Activated CD4-positive, alpha-beta T cell treated with anti-CD3 and anti-CD28 coated beads for 24 hours (primary cell): ENCODE measurements around the gene RNF144A.

Source experiments
- DNase-seq, 2 donors: peaks; one replicate each; pipeline ENCODE4 v3.0.0-alpha.2; 2020; ENCODE audit warnings: low read depth in 2 of 2

RNF144A gene

DNA sequence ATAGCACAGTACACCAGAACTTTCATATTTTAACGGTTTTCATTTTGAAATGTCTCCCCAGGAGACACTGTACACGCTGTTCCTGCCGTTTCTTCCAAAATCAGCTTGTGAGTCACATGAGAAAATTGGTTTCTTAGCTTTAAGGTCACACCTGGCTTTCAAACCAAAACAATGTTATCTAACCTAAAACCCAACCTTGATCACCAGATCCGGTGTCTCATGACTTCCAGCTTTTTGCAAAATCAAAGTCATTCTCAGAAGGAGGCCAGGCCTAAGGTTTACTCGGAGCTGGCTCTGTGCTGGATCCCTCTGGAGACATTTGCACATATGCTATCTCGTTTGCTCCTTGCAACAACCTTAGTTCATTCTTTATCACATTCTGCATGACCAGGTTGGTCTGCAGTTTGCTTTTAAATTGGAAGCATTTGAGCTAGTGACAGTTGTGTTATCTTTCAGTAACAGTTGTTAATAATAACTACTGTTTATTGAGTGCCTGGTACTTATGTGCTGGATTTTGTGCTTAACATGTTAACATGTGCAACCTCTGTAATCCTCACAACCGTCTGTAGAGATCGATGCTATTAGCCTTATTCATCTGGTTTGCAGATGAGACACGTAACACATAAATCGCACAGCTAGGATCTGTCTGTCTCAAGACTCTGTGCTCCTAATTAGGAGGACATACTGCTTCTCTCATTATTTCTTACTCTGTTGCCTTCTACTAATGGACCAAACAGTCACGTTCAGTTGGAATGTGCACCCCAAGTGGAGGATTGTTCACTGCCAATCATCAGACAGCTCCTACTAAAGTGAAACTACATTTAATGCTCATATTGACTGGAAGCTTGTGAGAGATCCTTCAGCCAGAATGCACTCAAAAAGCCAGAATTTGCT, 105.5 kb downstream of the RNF144A start:
- DNase-seq: no peak

- DNase-seq: no peak
These were observed 106.3 kb downstream of the RNF144A start for GRCh38 chr2:7023542-7023941.

DNA sequence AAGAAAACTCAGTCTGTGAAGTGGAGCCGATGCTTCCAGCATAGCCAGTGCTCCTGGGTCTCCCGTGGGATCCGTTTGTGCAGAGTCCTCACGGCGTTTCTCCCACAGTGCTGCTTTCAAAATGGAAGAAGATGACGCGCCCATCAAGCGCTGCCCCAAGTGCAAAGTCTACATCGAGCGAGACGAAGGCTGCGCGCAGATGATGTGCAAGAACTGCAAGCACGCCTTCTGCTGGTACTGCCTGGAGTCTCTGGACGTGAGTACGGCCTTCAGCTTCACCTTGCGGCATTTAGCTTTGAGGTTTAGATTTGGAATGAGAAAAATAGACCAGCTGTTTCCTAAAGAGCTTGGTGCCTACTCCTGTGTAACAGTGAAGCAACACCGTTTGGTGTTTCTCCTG, 107.0 kb downstream of the RNF144A start:
- DNase-seq: no peak

DNA sequence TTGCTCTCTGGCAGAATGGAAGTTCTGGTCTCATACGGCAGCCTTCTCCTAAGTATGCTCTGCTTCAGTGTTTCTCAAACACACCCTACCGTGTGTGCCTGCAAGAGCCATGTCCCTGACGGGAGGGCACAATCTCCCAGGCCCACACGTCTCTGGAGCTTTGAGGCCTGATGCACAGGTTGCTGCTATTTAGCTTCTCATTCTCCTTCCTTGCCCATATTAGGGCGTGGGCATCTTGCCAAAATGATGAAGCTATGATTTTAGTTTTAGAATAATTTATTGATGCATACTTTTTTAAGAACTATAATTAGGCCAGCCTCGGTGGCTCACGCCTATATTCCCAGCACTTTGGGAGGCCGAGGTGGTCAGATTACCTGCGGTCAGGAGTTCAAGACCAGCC, 107.9 kb downstream of the RNF144A start:
- no peak for DNase-seq

GRCh38 chr2:7026742-7027141, 109.5 kb downstream of the RNF144A start:
- DNase-seq: no peak

GRCh38 chr2:7027411-7027810, 110.2 kb downstream of the RNF144A start:
- DNase-seq: no peak

DNA sequence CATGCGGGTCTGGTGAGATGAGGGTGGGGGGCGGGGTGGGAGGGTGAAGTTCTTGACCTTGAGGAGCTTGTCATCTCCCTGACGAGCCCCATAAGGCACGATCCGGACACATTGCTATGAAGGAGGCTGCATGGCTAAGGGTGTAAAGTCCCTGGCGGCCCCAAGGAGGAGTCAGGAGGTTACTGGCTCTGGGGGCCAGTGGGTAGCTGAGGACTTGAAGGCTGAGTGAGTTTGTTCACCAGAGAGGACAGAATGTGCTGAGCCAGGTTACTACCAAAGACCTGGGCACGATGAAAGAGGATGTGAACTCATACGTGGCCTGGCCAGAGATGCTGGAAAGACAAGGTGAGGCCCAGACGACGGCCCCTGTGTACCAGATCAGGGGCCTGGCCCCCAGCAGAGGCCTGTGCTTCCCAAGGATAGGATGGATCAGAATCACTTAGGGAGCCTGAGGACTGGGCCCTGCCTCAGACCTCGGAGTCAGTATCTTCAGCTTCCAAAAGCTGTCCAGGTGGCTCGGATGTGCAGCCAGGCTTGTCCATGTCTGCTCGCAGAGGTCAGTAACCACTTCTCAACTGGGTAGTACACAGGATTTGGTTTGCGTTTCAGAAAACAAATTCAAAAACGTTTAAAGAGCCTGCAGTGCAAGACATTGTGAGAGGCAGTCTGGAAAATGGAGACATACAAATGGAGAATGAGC, 110.9 kb downstream of the RNF144A start:
- no peak for DNase-seq

DNA sequence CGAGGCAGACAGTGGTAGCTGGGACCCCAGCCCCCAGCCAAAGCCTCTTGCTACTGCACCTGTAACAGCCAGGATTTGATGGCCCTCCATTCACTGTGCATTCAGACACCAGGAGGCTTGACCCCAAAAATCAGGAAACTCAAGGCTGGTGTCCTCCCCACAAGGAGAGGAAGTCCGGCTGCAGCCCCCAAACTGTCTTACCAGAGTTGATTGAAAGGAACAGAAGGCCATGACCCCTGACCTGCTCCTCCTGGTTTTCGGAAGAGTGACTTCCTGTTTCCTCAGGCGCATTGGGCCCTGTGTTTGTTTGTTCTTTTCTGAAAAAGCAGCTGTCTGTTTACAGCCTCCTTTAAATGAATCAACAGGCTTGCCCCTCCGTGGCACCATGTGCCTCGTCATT, 111.6 kb downstream of the RNF144A start:
- no peak for DNase-seq

DNA sequence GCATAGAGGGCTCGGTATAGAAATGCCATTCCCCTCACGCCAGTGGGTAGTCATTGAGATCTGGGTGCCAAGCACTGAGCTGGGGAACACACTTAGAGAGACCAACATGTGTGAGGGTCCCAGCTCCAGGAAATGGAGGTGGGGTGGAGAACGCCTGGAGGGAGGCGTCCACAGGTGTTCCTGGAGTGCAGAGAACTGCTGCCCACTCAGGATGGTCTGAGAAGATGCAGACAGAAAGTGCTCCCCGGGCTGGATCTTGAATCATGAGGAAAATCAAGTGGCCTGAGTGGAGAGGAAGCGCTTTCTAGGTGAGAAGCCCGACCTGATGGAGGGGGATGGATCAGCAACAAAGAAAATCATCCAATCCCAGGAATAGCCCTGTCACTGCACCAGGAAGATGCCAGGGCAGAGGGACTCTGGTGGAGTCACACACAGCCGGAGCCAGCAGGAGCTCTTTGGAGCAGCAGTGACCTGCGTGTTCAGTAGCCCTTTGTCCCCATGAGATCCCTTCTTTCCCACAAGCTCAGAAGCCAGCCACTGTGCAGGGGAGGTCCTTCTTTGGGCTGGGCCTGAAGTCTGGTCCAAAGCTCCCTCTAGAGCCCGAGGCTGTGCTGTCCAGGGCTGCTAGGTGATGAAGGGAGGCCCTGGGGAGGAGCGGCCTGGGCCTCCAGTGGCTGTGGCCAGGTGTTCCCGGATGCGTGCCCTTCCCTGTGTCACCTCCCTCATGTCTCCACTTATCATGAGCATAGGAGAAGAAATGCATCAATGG, 112.3 kb downstream of the RNF144A start:
- DNase-seq: no peak

DNA sequence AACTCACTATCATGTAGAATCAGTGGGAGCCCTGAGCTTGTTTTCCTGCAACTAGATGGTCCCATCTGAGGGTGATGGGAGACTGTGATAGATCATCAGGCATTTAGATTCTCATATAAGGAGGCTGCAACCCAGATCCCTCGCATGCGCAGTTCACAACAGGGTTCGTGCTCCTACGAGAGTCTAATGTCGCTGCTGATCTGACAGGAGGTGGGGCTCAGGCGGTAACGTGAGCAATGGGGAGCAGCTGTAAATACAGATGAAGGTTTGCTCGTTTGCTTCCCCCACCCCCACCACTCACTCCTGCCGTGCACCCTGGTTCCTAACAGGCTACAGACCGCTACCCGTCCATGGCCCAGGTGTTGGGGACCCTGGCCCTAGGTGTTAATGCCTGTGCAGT, 113.6 kb downstream of the RNF144A start:
- DNase-seq: no peak

GRCh38 chr2:7031547-7032245, 114.5 kb downstream of the RNF144A start:
- no peak for DNase-seq

DNA sequence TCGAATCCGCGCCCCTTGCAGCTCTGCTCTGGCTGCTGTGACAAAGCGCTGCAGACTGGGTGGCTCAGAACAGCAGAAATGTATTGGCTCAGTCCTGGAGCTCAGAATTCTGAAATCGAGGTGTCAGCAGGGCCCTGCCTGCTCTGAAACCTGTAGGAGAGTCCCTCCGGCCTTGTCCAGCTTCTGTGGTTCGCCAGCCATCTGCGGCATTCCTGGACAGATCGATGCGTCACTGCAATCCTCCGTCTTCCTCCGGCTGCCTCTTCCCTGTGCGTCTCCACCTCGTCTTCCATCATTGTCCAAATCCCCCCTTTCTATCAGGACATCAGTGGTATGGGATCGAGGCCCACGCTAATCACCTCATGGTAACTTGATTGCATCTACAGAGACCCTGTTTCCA, 115.2 kb downstream of the RNF144A start:
- no peak for DNase-seq

- DNase-seq: no peak
These were observed 116.1 kb downstream of the RNF144A start for GRCh38 chr2:7033136-7033960.

DNA sequence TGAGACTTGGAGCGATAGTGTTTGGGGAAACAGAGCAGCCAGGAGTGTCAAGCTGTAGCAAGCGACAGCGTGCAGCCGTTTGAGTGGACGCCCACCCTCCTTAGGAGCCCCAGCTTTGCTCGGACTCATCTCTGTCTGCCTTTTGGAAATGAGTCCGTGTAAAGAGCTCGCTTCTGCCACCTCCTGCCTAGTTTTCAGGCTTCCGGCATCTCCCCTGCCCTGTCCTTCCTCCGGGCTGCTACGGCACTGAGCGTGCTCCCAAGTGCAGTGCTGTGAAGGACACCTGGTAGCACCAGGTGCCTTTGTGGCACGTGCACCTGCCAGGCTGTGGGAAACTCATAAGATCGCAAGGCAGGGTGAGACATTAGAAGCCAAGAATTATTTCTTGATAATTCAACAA, 117.1 kb downstream of the RNF144A start:
- DNase-seq: no peak

DNA sequence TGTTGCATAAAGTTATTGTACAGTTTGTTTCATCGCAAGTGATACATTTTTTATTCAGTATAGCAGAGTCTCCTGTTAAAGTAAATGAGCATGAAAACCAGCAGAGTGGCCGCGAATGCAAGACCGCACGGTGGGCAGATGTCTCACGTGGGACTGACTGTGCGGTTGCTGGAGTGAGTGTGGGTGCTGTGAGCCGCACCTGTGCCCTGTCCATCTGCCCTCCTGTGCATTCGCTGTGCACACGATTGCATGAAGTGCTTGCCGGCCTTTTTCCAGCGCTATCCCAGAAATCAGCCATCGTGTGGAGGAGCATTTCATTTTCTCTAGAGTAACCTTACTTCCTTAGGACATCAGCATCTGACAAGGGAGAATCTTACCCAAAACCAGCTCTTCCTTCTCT, 118.7 kb downstream of the RNF144A start:
- no peak for DNase-seq

GRCh38 chr2:7037340-7038333, 120.4 kb downstream of the RNF144A start:
- DNase-seq: peak; percentile 31 to 38

GRCh38 chr2:7040547-7040946, 123.3 kb downstream of the RNF144A start:
- DNase-seq: no peak

GRCh38 chr2:7041421-7041820, 124.2 kb downstream of the RNF144A start:
- no peak for DNase-seq

- DNase-seq: no peak
These were observed 126.5 kb downstream of the RNF144A start for GRCh38 chr2:7043690-7044089.
